NCI-H2029 treated with DMSO at 0.1 percent for 48 hours (cell line): ENCODE results near the gene TMC4.

Experiments
- DNase-seq: peaks from one replicate; lab custom pipeline; 2025; lab: John Stamatoyannopoulos, UW

Gene TMC4

DNA sequence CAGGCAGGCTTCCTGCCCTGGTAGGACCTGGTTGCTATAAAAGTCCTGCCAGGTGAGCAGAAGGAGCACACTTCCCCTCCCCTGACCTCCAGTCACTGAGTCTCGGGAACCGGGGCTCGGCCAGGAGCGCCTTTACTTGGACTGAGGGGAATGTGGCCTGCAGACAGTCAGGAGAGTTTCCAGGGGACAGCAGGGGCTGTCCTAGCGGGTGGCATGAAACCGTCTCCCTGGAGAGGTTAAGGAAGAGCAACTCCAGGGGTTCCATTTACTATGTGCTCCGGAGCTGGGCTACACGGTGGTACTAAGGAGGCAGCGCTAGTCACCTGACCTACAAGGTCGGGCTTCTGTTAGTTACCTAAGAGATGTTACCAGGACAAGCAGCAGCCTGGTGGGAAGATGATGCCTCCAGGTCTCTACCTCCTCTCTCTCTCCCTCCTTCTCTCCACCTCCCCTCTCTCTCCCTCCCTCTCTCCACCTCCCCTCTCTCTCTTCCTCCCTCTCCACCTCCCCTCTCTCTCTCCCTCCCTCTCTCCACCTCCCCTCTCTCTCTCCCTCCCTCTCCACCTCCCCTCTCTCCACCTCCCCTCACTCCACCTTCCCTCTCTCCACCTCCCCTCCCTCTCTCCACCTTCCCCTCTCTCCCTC, 39.5 kb downstream of the TMC4 start:
- peak; percentile 2 for DNase-seq

- no peak for DNase-seq
Observed at GRCh38 chr19:54129617-54129996, 43.4 kb downstream of the TMC4 start.

- no peak for DNase-seq
Observed at GRCh38 chr19:54128796-54129616, 44.0 kb downstream of the TMC4 start.

DNA sequence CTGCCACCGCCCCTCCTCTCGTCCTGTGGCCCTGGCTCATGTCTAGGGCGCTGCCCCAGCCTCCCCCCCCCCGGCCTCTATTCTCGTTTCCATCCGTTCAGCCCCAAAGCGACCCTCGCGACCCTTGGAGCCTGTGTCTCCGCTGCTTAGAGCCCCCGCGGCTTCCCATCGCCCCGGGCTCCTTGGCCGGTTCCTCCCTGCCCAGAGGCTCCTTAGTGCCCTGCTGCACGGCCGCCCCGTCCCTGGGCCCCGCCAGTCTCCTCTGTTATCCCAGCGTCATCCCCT, 44.6 kb downstream of the TMC4 start:
- no peak for DNase-seq

GRCh38 chr19:54127688-54128440, 45.1 kb downstream of the TMC4 start:
- no peak for DNase-seq

- no peak for DNase-seq
Observed at GRCh38 chr19:54125713-54126112, 47.2 kb downstream of the TMC4 start.

DNA sequence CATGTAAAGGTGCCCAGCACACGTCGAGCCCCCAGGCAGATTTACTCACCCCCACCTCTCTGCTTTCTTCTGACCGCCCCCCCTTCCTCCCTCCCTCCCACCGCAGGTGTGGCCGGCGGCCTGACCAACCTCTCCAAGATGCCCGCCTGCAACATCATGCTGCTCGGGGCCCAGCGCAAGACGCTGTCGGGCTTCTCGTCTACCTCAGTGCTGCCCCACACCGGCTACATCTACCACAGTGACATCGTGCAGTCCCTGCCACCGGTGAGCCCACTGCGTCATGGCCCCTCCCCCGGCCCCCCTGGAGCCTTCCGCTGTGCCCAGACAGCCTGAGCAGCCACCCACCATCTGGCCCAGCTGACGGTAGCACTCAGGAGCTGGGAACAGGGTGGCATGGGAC, 48.6 kb downstream of the TMC4 start:
- no peak for DNase-seq

DNA sequence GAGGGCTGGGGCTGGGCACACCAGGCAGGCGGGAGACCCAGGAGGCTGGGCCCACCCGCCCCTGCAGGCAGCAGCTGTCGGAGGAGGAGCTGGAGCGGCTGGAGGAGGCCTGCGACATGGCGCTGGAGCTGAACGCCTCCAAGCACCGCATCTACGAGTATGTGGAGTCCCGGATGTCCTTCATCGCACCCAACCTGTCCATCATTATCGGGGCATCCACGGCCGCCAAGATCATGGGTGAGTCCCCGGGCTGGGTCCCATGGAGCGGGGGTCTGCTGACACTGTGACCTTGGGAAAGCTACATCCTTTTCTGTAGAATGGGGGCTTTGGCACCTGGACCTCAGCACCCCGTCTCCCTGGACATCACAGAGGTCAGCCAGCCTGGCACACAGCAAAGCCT, 49.3 kb downstream of the TMC4 start:
- no peak for DNase-seq

DNA sequence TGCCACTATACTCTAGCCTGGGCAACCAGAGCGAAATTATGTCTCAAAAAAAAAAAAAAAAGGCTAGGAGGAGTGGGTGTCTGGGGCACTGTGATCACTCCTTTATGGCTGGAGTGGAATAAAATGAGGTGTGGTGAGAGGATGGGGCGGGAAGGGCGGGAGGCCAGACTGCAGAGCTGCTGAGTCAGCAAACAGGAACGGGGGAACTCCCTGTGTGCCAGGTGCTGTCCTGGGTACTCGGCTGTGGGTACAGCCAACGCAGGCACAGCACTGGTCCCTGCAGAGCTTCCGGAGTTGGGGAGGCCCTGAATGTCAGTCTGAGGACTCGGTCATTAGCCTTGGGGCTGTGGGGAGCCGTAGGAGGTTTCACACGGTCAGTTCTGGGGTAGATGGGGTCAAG, 51.7 kb downstream of the TMC4 start:
- DNase-seq: no peak

DNA sequence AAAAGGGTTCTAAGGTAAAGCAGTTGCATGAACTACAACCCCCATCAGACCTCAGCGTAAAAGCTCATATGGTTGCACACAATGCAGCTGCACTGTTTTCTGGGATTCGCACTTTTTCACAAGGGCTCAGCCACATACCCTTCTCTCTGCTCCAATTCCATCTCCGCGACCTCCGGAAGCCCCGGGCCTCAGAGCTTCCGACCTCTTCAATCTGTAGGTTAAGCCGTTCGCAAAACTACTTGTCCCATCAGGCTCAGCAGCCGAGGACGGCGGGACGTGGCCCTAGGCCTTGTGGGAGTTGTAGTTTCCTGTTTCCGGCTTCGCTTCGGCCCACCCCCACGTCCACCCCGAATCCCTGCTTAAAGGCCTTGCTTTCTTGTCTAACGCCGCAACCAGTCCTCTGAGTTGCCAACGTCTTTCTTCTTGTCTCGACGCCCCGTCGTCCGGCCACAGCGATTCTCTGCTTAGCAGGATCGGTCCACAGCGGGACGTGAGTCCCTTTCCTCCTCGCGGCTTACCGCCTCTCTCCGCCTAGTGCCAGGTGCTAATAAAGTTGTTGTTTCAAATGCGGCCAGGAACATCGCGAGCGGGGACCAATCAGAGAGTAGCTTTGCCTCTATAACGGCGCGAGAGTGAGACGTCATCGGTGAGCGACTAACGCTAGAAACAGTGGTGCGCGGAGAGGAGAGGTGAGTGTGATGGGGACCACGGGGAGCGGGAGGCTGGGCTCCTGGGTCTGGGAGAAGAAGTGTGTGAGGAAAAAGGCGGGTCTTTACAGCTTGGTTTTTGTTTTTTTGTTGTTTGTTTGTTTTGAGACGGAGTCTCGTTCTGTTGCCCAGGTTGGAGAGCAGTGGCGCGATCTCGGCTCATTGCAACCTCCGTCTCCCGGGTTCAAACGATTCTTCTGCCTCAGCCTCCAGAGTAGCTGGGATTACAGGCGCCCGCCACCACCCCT, 57.6 kb downstream of the TMC4 start, which contains the start of the genes PRPF31 and TFPT:
Gene PRPF31, plus strand, starts transcription at position 646 of the 955 bp plus-strand sequence. CDS start 2,525 bp downstream, outside the sequence.
Gene TFPT, minus strand, starts transcription at position 549 of the 955 bp plus-strand sequence. Its CDS starts 388 bp downstream, at position 161.
- DNase-seq: peak; percentile 94

GRCh38 chr19:54114340-54115108, 58.4 kb downstream of the TMC4 start:
- DNase-seq: no peak
